K562 (cell line): ENCODE results near the gene BEST3. TPM values are rescaled to one million over a fixed set of nuclear protein-coding genes. Genes with fewer than 3 reads are reported as not detected.

ENCODE experiments used
- EWSR1 ChIP-seq: fragments of 450-650 bp; IDR thresholded peaks from 2 replicates; pipeline ENCODE4 v1.6.1; 2018; ENCODE audit warnings: borderline replicate concordance, mild to moderate bottlenecking, low read depth, moderate library complexity; ENCODE audit not compliant: partially characterized antibody
- FOXK2 ChIP-seq, 2 experiments: fragments of 450-650 bp; IDR thresholded peaks in 1 of 2; conservative IDR thresholded peaks in 1 of 2; 2 replicates each; pipeline ENCODE4 v1.6.1; 2016; ENCODE audit warnings: low read depth in 2 of 2, mild to moderate bottlenecking in 1 of 2
- HCFC1 ChIP-seq: IDR thresholded peaks from 2 replicates; pipeline ENCODE4 v1.6.1; 2012; ENCODE audit warnings: low read depth, low read length, improper control_type of control experiment
- KDM1A ChIP-seq, 2 experiments: fragments of 450-650 bp; IDR thresholded peaks; 2 replicates each; pipeline ENCODE4 v1.6.1; 2016; ENCODE audit warnings: mild to moderate bottlenecking in 2 of 2
- LEF1 ChIP-seq: fragments of 450-650 bp; IDR thresholded peaks from 2 replicates; pipeline ENCODE4 v1.6.1; 2016; ENCODE audit warnings: mild to moderate bottlenecking
- NBN ChIP-seq: fragments of 450-650 bp; IDR thresholded peaks from 2 replicates; pipeline ENCODE4 v1.6.1; 2016; ENCODE audit warnings: low read depth, mild to moderate bottlenecking
- NCOR1 ChIP-seq: fragments of 450-650 bp; IDR thresholded peaks from 2 replicates; pipeline ENCODE4 v1.6.1; 2016; ENCODE audit warnings: mild to moderate bottlenecking, moderate library complexity
- PML ChIP-seq: IDR thresholded peaks from 2 replicates; pipeline ENCODE4 v1.6.1; 2012; ENCODE audit warnings: low read length, inconsistent platforms
- SMAD4 ChIP-seq: fragments of 250-450 bp; sonication (Bioruptor Pico); conservative IDR thresholded peaks from 2 replicates; pipeline ENCODE4 v1.8.0; 2021; ENCODE audit warnings: inconsistent platforms, mild to moderate bottlenecking, moderate library complexity
- STAT5A ChIP-seq: IDR thresholded peaks from 2 replicates; pipeline ENCODE4 v1.6.1; 2012; ENCODE audit warnings: low read length, inconsistent platforms, borderline replicate concordance
- ZNF445 ChIP-seq: fragments of 250-450 bp; sonication (Bioruptor Pico); IDR thresholded peaks from 2 replicates; pipeline ENCODE4 v1.4.0; 2020; ENCODE audit warnings: low read depth, mild to moderate bottlenecking, moderate library complexity
- polyA plus RNA-seq, 8 experiments: library from polyadenylated mRNA; depleted of rRNA in 4 of 8; stranded (reverse) in 5 of 8; unstranded in 3 of 8; fragments of >200 nt; fragmentation: Nextera tagmentation in 2 of 8; fragmentation: Illumina TruSeq in 1 of 8; extraction: Ambion mirVana in 2 of 8; extraction: Trizol in 1 of 8; gene quantifications; 2 replicates each; pipeline versions ENCODE4 v1.2.1 to v1.2.3, GENCODE V29; 2011 to 2014; ENCODE audit warnings: inconsistent platforms in 1 of 8, missing spikeins in 1 of 8
- total RNA-seq, 7 experiments: library from RNA; depleted of rRNA in 6 of 7; stranded (reverse); fragments of >200 nt in 6 of 7; fragmentation: Illumina TruSeq in 2 of 7; extraction: Trizol in 2 of 7; gene quantifications; 2 replicates each; pipeline versions ENCODE4 v1.2.1 to v1.2.3, GENCODE V29; 2011 to 2021; ENCODE audit warnings: low replicate concordance in 1 of 7
- TF ChIP-seq, protein P1 (sequence below): fragments of 450-650 bp; IDR thresholded peaks from 2 replicates; pipeline ENCODE4 v1.6.1; 2016; ENCODE audit warnings: mild to moderate bottlenecking
- TF ChIP-seq, protein P2 (sequence below): IDR thresholded peaks from 2 replicates; pipeline ENCODE4 v1.6.1; 2012; ENCODE audit warnings: low read depth, low read length, improper control_type of control experiment, borderline replicate concordance
- TF ChIP-seq, protein P3 (sequence below), 3 experiments: fragments of 200-800 bp in 1 of 3; fragments of 250-450 bp in 1 of 3; fragments of 450-650 bp in 1 of 3; sonication (Bioruptor Pico) in 1 of 3; sonication (Bioruptor generic) in 1 of 3; formaldehyde crosslinking in 1 of 3; IDR thresholded peaks; 2 replicates each; pipeline versions ENCODE4 v1.6.1 to v1.8.0; 2016 to 2022; ENCODE audit warnings: mild to moderate bottlenecking in 2 of 3, missing genetic modification characterization in 2 of 3, missing compliant biosample characterization in 1 of 3, moderate library complexity in 1 of 3
- TF ChIP-seq, protein P4 (sequence below), 2 experiments: fragments of 150-350 bp in 1 of 2; IDR thresholded peaks; 2 replicates each; pipeline ENCODE4 v1.6.1; 2012 to 2016; ENCODE audit warnings: low read depth in 2 of 2, low read length in 2 of 2, mild to moderate bottlenecking in 1 of 2, moderate library complexity in 1 of 2

Gene BEST3
- total and polyA plus RNA-seq, 9 of the 15 experiments (the other 6 are each of a cell fraction or from before 2014, with no cell fraction given): 0.15 TPM; not detected in 8

DNA sequence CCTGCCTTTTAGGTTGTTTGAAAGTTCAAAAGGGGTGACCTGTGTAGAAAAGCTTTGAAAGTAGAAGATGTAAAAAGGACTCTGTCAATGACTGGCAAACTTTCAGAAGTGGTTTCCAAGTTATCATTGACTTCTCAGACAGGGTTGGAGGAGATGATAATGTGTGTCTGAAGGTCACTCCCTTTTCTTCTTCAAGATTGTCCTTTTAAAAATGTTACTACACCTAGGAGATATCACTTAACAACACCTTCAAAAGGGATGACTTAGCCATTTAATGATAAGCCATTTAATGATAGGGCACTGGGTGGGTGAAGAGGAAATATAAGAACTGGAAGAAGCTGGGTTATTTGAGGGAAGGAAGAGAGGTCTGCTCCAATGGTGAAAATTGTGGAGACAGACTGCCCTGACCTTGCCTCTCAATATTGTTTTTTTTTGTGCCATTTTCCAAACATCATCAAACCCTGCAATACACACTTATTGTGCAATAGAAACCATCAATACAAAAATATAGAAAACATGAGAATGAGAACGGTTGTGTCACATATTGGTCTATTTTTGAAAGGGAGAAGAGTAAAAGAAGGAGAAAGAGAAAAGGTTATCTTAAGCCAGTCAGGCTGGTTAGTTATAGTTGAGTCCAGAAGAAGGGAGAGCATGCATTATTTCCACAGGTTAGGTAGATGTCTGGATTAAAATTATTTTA is 38.8 kb downstream of the BEST3 start (continued):
- TF ChIP-seq, protein P1, sequence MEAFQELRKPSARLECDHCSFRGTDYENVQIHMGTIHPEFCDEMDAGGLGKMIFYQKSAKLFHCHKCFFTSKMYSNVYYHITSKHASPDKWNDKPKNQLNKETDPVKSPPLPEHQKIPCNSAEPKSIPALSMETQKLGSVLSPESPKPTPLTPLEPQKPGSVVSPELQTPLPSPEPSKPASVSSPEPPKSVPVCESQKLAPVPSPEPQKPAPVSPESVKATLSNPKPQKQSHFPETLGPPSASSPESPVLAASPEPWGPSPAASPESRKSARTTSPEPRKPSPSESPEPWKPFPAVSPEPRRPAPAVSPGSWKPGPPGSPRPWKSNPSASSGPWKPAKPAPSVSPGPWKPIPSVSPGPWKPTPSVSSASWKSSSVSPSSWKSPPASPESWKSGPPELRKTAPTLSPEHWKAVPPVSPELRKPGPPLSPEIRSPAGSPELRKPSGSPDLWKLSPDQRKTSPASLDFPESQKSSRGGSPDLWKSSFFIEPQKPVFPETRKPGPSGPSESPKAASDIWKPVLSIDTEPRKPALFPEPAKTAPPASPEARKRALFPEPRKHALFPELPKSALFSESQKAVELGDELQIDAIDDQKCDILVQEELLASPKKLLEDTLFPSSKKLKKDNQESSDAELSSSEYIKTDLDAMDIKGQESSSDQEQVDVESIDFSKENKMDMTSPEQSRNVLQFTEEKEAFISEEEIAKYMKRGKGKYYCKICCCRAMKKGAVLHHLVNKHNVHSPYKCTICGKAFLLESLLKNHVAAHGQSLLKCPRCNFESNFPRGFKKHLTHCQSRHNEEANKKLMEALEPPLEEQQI: 0 out of 2 replicates have a peak, but pooled peaks have one; percentile 36
- TF ChIP-seq, protein P2, sequence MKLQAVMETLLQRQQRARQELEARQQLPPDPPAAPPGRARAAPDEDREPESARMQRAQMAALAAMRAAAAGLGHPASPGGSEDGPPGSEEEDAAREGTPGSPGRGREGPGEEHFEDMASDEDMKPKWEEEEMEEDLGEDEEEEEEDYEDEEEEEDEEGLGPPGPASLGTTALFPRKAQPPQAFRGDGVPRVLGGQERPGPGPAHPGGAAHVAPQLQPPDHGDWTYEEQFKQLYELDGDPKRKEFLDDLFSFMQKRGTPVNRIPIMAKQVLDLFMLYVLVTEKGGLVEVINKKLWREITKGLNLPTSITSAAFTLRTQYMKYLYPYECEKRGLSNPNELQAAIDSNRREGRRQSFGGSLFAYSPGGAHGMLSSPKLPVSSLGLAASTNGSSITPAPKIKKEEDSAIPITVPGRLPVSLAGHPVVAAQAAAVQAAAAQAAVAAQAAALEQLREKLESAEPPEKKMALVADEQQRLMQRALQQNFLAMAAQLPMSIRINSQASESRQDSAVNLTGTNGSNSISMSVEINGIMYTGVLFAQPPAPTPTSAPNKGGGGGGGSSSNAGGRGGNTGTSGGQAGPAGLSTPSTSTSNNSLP: peak; percentile 14; the same call in 1 of the 2 replicates
- TF ChIP-seq NCOR1 (peak; percentile 93), FOXK2 (conservative IDR thresholded peaks at IDR 0.05 in 1 of 2, IDR thresholded peaks at IDR 0.05 in 1 of 2; ENCODE audit: low read depth in 2 of 2) (peak in 1 of 2 experiments; percentile 31; a peak in 1 of 4 replicates), NBN (no peak), LEF1 (peak; percentile 54; the same call in 1 of the 2 replicates), KDM1A (IDR thresholded peaks at IDR 0.05) (peak; percentile 74 to 81), PML (peak; percentile 42; the same call in 1 of the 2 replicates), EWSR1 (no peak), HCFC1 (no peak), ZNF445 (CRISPR knock-in tag) (no peak), STAT5A (peak; percentile 63; the same call in 1 of the 2 replicates), SMAD4 (peak; percentile 35; the same call in 1 of the 2 replicates)
- TF ChIP-seq, protein P3, sequence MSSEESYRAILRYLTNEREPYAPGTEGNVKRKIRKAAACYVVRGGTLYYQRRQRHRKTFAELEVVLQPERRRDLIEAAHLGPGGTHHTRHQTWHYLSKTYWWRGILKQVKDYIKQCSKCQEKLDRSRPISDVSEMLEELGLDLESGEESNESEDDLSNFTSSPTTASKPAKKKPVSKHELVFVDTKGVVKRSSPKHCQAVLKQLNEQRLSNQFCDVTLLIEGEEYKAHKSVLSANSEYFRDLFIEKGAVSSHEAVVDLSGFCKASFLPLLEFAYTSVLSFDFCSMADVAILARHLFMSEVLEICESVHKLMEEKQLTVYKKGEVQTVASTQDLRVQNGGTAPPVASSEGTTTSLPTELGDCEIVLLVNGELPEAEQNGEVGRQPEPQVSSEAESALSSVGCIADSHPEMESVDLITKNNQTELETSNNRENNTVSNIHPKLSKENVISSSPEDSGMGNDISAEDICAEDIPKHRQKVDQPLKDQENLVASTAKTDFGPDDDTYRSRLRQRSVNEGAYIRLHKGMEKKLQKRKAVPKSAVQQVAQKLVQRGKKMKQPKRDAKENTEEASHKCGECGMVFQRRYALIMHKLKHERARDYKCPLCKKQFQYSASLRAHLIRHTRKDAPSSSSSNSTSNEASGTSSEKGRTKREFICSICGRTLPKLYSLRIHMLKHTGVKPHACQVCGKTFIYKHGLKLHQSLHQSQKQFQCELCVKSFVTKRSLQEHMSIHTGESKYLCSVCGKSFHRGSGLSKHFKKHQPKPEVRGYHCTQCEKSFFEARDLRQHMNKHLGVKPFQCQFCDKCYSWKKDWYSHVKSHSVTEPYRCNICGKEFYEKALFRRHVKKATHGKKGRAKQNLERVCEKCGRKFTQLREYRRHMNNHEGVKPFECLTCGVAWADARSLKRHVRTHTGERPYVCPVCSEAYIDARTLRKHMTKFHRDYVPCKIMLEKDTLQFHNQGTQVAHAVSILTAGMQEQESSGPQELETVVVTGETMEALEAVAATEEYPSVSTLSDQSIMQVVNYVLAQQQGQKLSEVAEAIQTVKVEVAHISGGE (CRISPR knock-in tag; IDR thresholded peaks at IDR 0.05): 0 out of 6 replicates have a peak, but pooled peaks of 1 of the 3 experiments have one; percentile 30
- TF ChIP-seq, protein P4, sequence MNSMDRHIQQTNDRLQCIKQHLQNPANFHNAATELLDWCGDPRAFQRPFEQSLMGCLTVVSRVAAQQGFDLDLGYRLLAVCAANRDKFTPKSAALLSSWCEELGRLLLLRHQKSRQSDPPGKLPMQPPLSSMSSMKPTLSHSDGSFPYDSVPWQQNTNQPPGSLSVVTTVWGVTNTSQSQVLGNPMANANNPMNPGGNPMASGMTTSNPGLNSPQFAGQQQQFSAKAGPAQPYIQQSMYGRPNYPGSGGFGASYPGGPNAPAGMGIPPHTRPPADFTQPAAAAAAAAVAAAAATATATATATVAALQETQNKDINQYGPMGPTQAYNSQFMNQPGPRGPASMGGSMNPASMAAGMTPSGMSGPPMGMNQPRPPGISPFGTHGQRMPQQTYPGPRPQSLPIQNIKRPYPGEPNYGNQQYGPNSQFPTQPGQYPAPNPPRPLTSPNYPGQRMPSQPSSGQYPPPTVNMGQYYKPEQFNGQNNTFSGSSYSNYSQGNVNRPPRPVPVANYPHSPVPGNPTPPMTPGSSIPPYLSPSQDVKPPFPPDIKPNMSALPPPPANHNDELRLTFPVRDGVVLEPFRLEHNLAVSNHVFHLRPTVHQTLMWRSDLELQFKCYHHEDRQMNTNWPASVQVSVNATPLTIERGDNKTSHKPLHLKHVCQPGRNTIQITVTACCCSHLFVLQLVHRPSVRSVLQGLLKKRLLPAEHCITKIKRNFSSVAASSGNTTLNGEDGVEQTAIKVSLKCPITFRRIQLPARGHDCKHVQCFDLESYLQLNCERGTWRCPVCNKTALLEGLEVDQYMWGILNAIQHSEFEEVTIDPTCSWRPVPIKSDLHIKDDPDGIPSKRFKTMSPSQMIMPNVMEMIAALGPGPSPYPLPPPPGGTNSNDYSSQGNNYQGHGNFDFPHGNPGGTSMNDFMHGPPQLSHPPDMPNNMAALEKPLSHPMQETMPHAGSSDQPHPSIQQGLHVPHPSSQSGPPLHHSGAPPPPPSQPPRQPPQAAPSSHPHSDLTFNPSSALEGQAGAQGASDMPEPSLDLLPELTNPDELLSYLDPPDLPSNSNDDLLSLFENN (IDR thresholded peaks at IDR 0.05; ENCODE audit: low read depth in 2 of 2, low read length in 2 of 2): 0 out of 4 replicates have a peak, but pooled peaks of 1 of the 2 experiments have one; percentile 43
